MCF 10A (cell line): ENCODE results near the gene SOCS7. TPM values are rescaled to one million over a fixed set of nuclear protein-coding genes. Genes with fewer than 3 reads are reported as not detected.

Source experiments
- BruUV-seq: library from RNA; stranded (reverse); fragments of 400-500 nt; replicated peaks from 2 replicates; lab custom pipeline; 2021; lab: Mats Ljungman, UMichigan
- CTCF ChIA-PET: fragments of 300-600 bp; sonication (Branson Sonifier 250); formaldehyde crosslinking; extraction: SDS; loops from one replicate; lab custom pipeline; 2021; ENCODE audit warnings: antibody characterized with exemption, inconsistent platforms; lab: Yijun Ruan, JAX
- POLR2A ChIA-PET: fragments of 300-600, 350-650 bp; sonication (Branson Sonifier 250); formaldehyde crosslinking; extraction: SDS; loops from one replicate; lab custom pipeline; 2020; ENCODE audit warnings: antibody characterized with exemption, inconsistent platforms; lab: Yijun Ruan, JAX
- DNase-seq: peaks from one replicate; pipeline ENCODE4 v3.0.0-alpha.2; 2018; ENCODE audit not compliant: unreplicated experiment
- H3K27ac Mint-ChIP-seq: one replicate; pipeline ENCODE4 v1.8.0; 2022; ENCODE audit warnings: mild to moderate bottlenecking, low read depth, mixed read lengths; ENCODE audit not compliant: unreplicated experiment
- H3K27me3 Mint-ChIP-seq: one replicate; pipeline ENCODE4 v1.8.0; 2022; ENCODE audit warnings: mixed read lengths; ENCODE audit not compliant: insufficient read depth, unreplicated experiment
- H3K36me3 Mint-ChIP-seq: one replicate; pipeline ENCODE4 v1.8.0; 2022; ENCODE audit warnings: mild to moderate bottlenecking, moderate library complexity, mixed read lengths; ENCODE audit not compliant: insufficient read depth, unreplicated experiment
- H3K4me1 Mint-ChIP-seq: one replicate; pipeline ENCODE4 v1.8.0; 2022; ENCODE audit warnings: mixed read lengths; ENCODE audit not compliant: insufficient read depth, unreplicated experiment
- H3K4me3 Mint-ChIP-seq: one replicate; pipeline ENCODE4 v1.8.0; 2022; ENCODE audit warnings: mild to moderate bottlenecking, moderate library complexity, mixed read lengths; ENCODE audit not compliant: unreplicated experiment
- H3K9me3 Mint-ChIP-seq: one replicate; pipeline ENCODE4 v1.8.0; 2022; ENCODE audit warnings: mixed read lengths; ENCODE audit not compliant: unreplicated experiment
- intact Hi-C: fragments of 100-400 bp; cut with micrococcal nuclease; formaldehyde crosslinking; loops from 2 replicates; pipeline ENCODE4 v1.14.1; 2022
- total RNA-seq: library from RNA; stranded (reverse); gene quantifications from 2 replicates; pipeline ENCODE4 v1.2.3, GENCODE V29; 2022
- TF ChIP-seq, protein P1 (sequence below): fragments of 200-600 bp; IDR thresholded peaks from one replicate; pipeline ENCODE4 v1.8.0; 2022; ENCODE audit warnings: antibody characterized with exemption, mild to moderate bottlenecking; ENCODE audit not compliant: unreplicated experiment

SOCS7 gene
- total RNA-seq, 1 experiment from 2014 or later: 26.2 TPM

DNA sequence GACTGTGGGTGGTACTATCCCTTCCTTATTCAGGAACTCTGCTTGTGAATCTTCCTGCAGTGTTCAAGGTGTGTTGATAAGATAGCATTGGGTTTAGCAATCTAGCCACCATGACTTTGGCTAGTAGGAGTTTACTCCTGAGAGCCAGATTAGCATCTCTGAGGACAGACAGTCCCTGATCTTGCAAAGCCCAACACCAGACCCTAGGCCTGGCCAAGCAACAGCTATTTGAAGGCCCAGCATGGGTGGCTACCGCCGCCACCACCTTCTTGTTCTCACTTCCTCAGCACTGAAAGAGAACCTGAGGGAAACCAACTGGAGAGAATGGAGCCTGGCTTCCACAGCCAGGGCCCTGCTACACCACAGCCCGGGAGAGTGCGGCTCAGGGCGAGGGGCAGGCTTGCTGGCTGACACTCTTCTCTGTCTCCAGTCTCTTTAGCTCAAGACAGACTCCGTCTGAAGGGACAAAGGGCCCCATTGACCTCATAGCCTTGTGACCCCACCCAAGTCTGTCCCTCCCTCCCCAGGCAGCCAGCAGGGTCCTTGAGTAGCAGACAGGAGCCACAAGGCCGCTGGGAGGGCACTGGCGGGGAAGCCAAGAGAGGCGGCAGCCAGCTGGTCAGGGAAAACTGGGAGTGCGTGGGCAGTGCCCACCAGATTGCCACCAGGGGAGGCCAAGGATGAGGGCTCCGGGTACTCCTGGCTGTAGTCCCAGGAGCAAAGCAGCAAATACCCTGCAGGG lies 65.7 kb downstream of the SOCS7 start:
- POLR2A ChIA-PET: interaction anchor here (1.0 kb wide), 1 partner anchor 68 kb away, joined by 3 read pairs; no protein-coding TSS in a partner anchor
- H3K36me3 Mint-ChIP-seq: no peaks in the 10 kb centered on the region
- intact Hi-C loops: no loop called here
- CTCF ChIA-PET: interaction anchor here (0.6 to 2.5 kb wide), 3 partner anchors 15 to 68 kb away, joined by 3 to 11 read pairs (median 4); no protein-coding TSS in a partner anchor
- peaks cover 21% of the 10 kb centered on the region for H3K27me3 Mint-ChIP-seq
- DNase-seq: no peak
- TF ChIP-seq, protein P1, sequence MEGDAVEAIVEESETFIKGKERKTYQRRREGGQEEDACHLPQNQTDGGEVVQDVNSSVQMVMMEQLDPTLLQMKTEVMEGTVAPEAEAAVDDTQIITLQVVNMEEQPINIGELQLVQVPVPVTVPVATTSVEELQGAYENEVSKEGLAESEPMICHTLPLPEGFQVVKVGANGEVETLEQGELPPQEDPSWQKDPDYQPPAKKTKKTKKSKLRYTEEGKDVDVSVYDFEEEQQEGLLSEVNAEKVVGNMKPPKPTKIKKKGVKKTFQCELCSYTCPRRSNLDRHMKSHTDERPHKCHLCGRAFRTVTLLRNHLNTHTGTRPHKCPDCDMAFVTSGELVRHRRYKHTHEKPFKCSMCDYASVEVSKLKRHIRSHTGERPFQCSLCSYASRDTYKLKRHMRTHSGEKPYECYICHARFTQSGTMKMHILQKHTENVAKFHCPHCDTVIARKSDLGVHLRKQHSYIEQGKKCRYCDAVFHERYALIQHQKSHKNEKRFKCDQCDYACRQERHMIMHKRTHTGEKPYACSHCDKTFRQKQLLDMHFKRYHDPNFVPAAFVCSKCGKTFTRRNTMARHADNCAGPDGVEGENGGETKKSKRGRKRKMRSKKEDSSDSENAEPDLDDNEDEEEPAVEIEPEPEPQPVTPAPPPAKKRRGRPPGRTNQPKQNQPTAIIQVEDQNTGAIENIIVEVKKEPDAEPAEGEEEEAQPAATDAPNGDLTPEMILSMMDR: no peak
- H3K4me1 Mint-ChIP-seq: peaks cover 14% of the 10 kb centered on the region
- BruUV-seq: no TSS peak
- no peaks in the 10 kb centered on the region for H3K9me3 Mint-ChIP-seq
- H3K4me3 Mint-ChIP-seq: no peak overlapping the region
- no peak overlapping the region for H3K27ac Mint-ChIP-seq

DNA sequence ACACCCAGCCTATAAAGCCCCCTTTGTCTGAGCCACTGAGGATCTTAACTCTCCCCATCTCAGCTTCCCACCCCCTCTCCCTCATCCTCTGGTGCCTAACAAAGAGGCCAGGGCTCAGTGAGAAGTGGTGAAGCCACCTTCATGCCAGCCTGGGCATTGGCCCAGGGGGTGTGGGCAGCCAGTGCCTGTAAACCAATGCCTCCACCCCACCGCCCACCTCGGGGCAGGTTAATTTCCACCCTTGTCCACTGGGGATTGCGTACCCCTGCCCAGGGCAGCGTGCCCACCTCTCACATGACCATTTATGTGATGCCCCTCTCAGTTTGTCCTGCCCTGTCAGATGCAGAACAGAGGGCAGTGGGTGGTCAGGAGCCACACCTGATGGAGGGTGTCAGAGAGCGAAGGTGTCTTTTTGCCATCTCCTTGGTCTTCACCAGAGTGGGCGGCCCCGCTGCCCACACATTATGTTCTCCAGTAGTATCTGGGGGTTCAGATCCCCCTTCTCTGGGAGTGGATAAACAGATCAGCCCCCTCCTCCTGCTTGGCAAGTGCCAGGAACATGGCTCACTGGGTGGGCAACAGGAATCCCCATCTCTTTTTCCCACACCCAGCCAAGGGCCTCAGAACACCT lies 66.5 kb downstream of the SOCS7 start:
- ChIA-PET CTCF (interaction anchor here (0.6 kb wide), 1 partner anchor 16 kb away, joined by 4 read pairs; no protein-coding TSS in a partner anchor), POLR2A (no interaction called here)
- H3K4me3 Mint-ChIP-seq: peak overlapping the region; percentile 61
- H3K36me3 Mint-ChIP-seq: no peaks in the 10 kb centered on the region
- no TSS peak for BruUV-seq
- no peaks in the 10 kb centered on the region for H3K9me3 Mint-ChIP-seq
- intact Hi-C loops: no loop called here
- H3K4me1 Mint-ChIP-seq: peaks cover 14% of the 10 kb centered on the region
- H3K27ac Mint-ChIP-seq: no peak overlapping the region
- H3K27me3 Mint-ChIP-seq: peaks cover 21% of the 10 kb centered on the region
- TF ChIP-seq, protein P1: no peak
- no peak for DNase-seq

- H3K4me1 Mint-ChIP-seq: peaks cover 14% of the 10 kb centered on the region
- TF ChIP-seq, protein P1: no peak
- intact Hi-C loops: no loop called here
- POLR2A ChIA-PET: interaction anchor here (0.7 kb wide), 1 partner anchor 68 kb away, joined by 3 read pairs; the partner anchor contains the start of gene SOCS7
- no peaks in the 10 kb centered on the region for H3K36me3 Mint-ChIP-seq
- no peaks in the 10 kb centered on the region for H3K9me3 Mint-ChIP-seq
- CTCF ChIA-PET: interaction anchor here (0.6 to 2.1 kb wide), 3 partner anchors 67 to 113 kb away, joined by 3 to 8 read pairs (median 4); partner anchors contain the start of gene SOCS7
- H3K4me3 Mint-ChIP-seq: peak overlapping the region; percentile 61
- no peak overlapping the region for H3K27ac Mint-ChIP-seq
- peaks cover 21% of the 10 kb centered on the region for H3K27me3 Mint-ChIP-seq
- no TSS peak for BruUV-seq
- DNase-seq: no peak
These were observed 67.3 kb downstream of the SOCS7 start for GRCh38 chr17:38418693-38419507.
